Dermis lymphatic vessel endothelial cell (primary cell): ENCODE data around the gene GON4L. TPM values are rescaled to one million over a fixed set of nuclear protein-coding genes. Genes with fewer than 3 reads are reported as not detected.

ENCODE experiments used
- total RNA-seq: library from RNA; depleted of rRNA; stranded (reverse); fragments of >200 nt; gene quantifications from 2 replicates; pipeline ENCODE4 v1.2.1, GENCODE V29; 2014

Gene GON4L
- total RNA-seq = 23.3 and 28.0 TPM in 2 replicates

GRCh38 chr1:155856975-155857930 is at the start of gene GON4L:
Gene GON4L, minus strand, starts transcription at chr1:155857214. Its CDS starts 3,434 bp downstream, at chr1:155853780.

GRCh38 chr1:155859234-155859829 is 2.3 kb upstream of the GON4L start, which contains the start of gene SYT11:
Gene SYT11, plus strand, starts transcription at chr1:155859567. Its CDS starts 195 bp downstream, at chr1:155859762.

Other genes with a start within 250 kb of the GON4L start
- gene MSTO1, start 247.0 kb downstream of the GON4L start, total RNA-seq = 13.7 and 13.8 TPM in 2 replicates
- 49.5 and 51.7 TPM in 2 replicates for gene YY1AP1, start 168.4 kb downstream of the GON4L start, total RNA-seq
- 33.1 and 39.4 TPM in 2 replicates for gene DAP3, start 168.1 kb downstream of the GON4L start, total RNA-seq
- 12.8 and 15.4 TPM in 2 replicates for gene SYT11, start 2.4 kb upstream of the GON4L start, total RNA-seq
- 42.5 and 46.3 TPM in 2 replicates for gene RIT1, start 54.1 kb upstream of the GON4L start, total RNA-seq
- gene KHDC4, start 77.2 kb upstream of the GON4L start, total RNA-seq = 14.7 and 21.4 TPM in 2 replicates
- under 0.01 TPM in 1 of 2 replicates, not detected in the other for gene RXFP4, start 84.4 kb upstream of the GON4L start, total RNA-seq
- gene ARHGEF2, start 121.3 kb upstream of the GON4L start, total RNA-seq = 51.3 and 70.6 TPM in 2 replicates
- 351 and 443 TPM in 2 replicates for gene SSR2, start 163.7 kb upstream of the GON4L start, total RNA-seq
- 10.5 and 13.6 TPM in 2 replicates for gene UBQLN4, start 196.6 kb upstream of the GON4L start, total RNA-seq
- 79.8 and 102 TPM in 2 replicates for gene LAMTOR2, start 197.6 kb upstream of the GON4L start, total RNA-seq
- not detected in 2 replicates for gene RAB25, start 203.9 kb upstream of the GON4L start, total RNA-seq
- 2.9 and 4.8 TPM in 2 replicates for gene MEX3A, start 225.3 kb upstream of the GON4L start, total RNA-seq